GM12878 (cell line): ENCODE data around the gene CCNDBP1. TPM values are rescaled to one million over a fixed set of nuclear protein-coding genes. Genes with fewer than 3 reads are reported as not detected.
"Not testable (repeated sequence)": the region's sequence is repeated elsewhere in the genome, so short reads cannot be mapped to it uniquely, and the experiment has no call there.

Experiments
- ATAC-seq: fragments of 200-7000 bp; cut with Tn5 transposase; 3 replicates; pipeline ENCODE4 v1.9.1; 2020; ENCODE audit warnings: mild to moderate bottlenecking, moderate library complexity
- BruUV-seq: library from RNA; stranded (reverse); fragments of 400-500 nt; replicated peaks from 2 replicates; lab custom pipeline; 2021; lab: Mats Ljungman, UMichigan
- CTCF ChIA-PET: fragments of 300-600 bp; sonication (Branson Sonifier 250); formaldehyde crosslinking; extraction: SDS; loops from one replicate; lab custom pipeline; 2021; ENCODE audit warnings: inconsistent platforms; lab: Yijun Ruan, JAX
- POLR2A ChIA-PET: fragments of 350-600 bp; formaldehyde crosslinking; extraction: SDS; loops from one replicate; lab custom pipeline; 2021; ENCODE audit warnings: inconsistent platforms; lab: Charles Lee
- RAD21 ChIA-PET: fragments of 300-600 bp; sonication (Branson Sonifier 250); formaldehyde crosslinking; loops from one replicate; lab custom pipeline; 2023; ENCODE audit warnings: antibody characterized with exemption; ENCODE audit not compliant: unreplicated experiment; lab: Charles Lee
- SMC1A ChIA-PET: fragments of 300-600 bp; sonication (Branson Sonifier 250); formaldehyde crosslinking; loops from one replicate; lab custom pipeline; 2023; ENCODE audit not compliant: unreplicated experiment, uncharacterized antibody; lab: Charles Lee
- DNase-seq: peaks from one replicate; pipeline ENCODE4 v3.0.0-alpha.2; 2011; ENCODE audit warnings: low read depth, low spot score
- FAIRE-seq: peaks from 3 replicates; lab custom pipeline; 2011; peaks lifted over from hg19 to GRCh38; lab: Jason Lieb, UNC
- H2AFZ ChIP-seq: 2 replicates; pipeline ENCODE4 v1.6.0; 2011; ENCODE audit warnings: low read depth, low read length, control low read depth; ENCODE audit not compliant: control insufficient read depth
- H3K27ac ChIP-seq: 2 replicates; pipeline ENCODE4 v1.5.1; 2011; ENCODE audit warnings: control low read depth; ENCODE audit not compliant: control insufficient read depth, insufficient read depth
- H3K27me3 ChIP-seq, 2 experiments: replicated peaks in 1 of 2; 2 replicates each; pipeline versions ENCODE4 v1.6.0 to v1.6.1; 2011; ENCODE audit warnings: low read length in 1 of 2; ENCODE audit not compliant: control insufficient read depth in 2 of 2, insufficient read depth in 2 of 2
- H3K36me3 ChIP-seq, 2 experiments: 2 replicates each; pipeline ENCODE4 v1.5.1; 2011; ENCODE audit warnings: low read length in 1 of 2; ENCODE audit not compliant: control insufficient read depth in 2 of 2, insufficient read depth in 2 of 2
- H3K4me1 ChIP-seq: 2 replicates; pipeline ENCODE4 v1.6.1; 2011; ENCODE audit warnings: mild to moderate bottlenecking, low read length, moderate library complexity, mixed read lengths; ENCODE audit not compliant: control insufficient read depth, insufficient read depth
- H3K4me2 ChIP-seq: 2 replicates; pipeline ENCODE4 v1.6.0; 2011; ENCODE audit warnings: control low read depth; ENCODE audit not compliant: control insufficient read depth, insufficient read depth
- H3K4me3 ChIP-seq: fragments of 200-600 bp; sonication (generic); 2 replicates; pipeline ENCODE4 v1.5.1; 2016
- H3K79me2 ChIP-seq: 2 replicates; pipeline ENCODE4 v1.6.0; 2011; ENCODE audit warnings: low read length; ENCODE audit not compliant: control insufficient read depth, insufficient read depth
- H3K9ac ChIP-seq: 2 replicates; pipeline ENCODE4 v1.8.0; 2011; ENCODE audit warnings: low read length, control low read depth, mixed read lengths; ENCODE audit not compliant: control insufficient read depth, insufficient read depth
- H3K9me3 ChIP-seq: replicated peaks from 3 replicates; pipeline ENCODE4 v1.5.1; 2011; ENCODE audit warnings: mild to moderate bottlenecking, low read length; ENCODE audit not compliant: control insufficient read depth, insufficient read depth
- H4K20me1 ChIP-seq: 2 replicates; pipeline ENCODE4 v1.6.0; 2011; ENCODE audit not compliant: control insufficient read depth, insufficient read depth
- ZBTB40 ChIP-seq: fragments of 450-650 bp; IDR thresholded peaks from 2 replicates; pipeline ENCODE4 v1.6.1; 2016; ENCODE audit warnings: mild to moderate bottlenecking, moderate library complexity, borderline replicate concordance
- ZNF207 ChIP-seq: fragments of 450-650 bp; IDR thresholded peaks from 2 replicates; pipeline ENCODE4 v1.6.1; 2014; ENCODE audit warnings: antibody characterized with exemption, mild to moderate bottlenecking, borderline replicate concordance
- WGBS: methylation state at CpG from one replicate; pipeline ENCODE4 v1.1.6; 2016; ENCODE audit warnings: low lambda C conversion rate; ENCODE audit not compliant: insufficient replicate concordance, insufficient coverage; ENCODE audit errors: missing lambda C conversion rate; 5-methylcytosine and 5-hydroxymethylcytosine counted together
- in situ Hi-C: fragments of 300-500 bp; cut with MboI; formaldehyde crosslinking; loops from 9 replicates; pipeline ENCODE4 v1.14.3; 2018; ENCODE audit warnings: mixed read lengths
- intact Hi-C: fragments of 100-400 bp; cut with micrococcal nuclease; formaldehyde crosslinking; loops from one replicate; pipeline ENCODE4 v1.14.2; 2022; ENCODE audit not compliant: unreplicated experiment
- polyA plus RNA-seq, 11 experiments: library from polyadenylated mRNA; depleted of rRNA in 4 of 11; unstranded in 6 of 11; stranded (reverse) in 5 of 11; fragments of >200 nt; fragmentation: Nextera tagmentation in 4 of 11; fragmentation: Illumina TruSeq in 1 of 11; extraction: Ambion mirVana in 4 of 11; extraction: Trizol in 1 of 11; gene quantifications; 1 replicate in 1 of 11; 2 replicates in 10 of 11; pipeline versions ENCODE4 v1.2.1 to v1.2.3, GENCODE V29; 2011 to 2016; ENCODE audit warnings: inconsistent platforms in 2 of 11, missing spikeins in 2 of 11, low read depth in 1 of 11
- total RNA-seq, 4 experiments: library from RNA; depleted of rRNA in 3 of 4; stranded (reverse); fragments of >200 nt in 3 of 4; fragmentation: Illumina TruSeq in 1 of 4; extraction: Trizol in 1 of 4; gene quantifications; 2 replicates each; pipeline versions ENCODE4 v1.2.1 to v1.2.3, GENCODE V29; 2013 to 2021

CCNDBP1 gene
- total and polyA plus RNA-seq, 10 of the 15 experiments (the other 5 are each of a cell fraction or from before 2014, with no cell fraction given): 30.1 to 86.7 (median 42.2) TPM

GRCh38 chr15:43225201-43225949 is 40.2 kb downstream of the CCNDBP1 start (continued):
- TF ChIP-seq ZBTB40: no peak
- no peak for TF ChIP-seq ZNF207
- TF ChIP-seq, all 136 proteins: peak for 14

GRCh38 chr15:43225950-43226255 is 40.7 kb downstream of the CCNDBP1 start:
- in situ Hi-C loops, H3K4me2 ChIP-seq, H3K36me3 ChIP-seq, H3K79me2 ChIP-seq, H4K20me1 ChIP-seq, ATAC-seq, H3K9me3 ChIP-seq, H3K9ac ChIP-seq, BruUV-seq, H2AFZ ChIP-seq, H3K27ac ChIP-seq, H3K27me3 ChIP-seq, FAIRE-seq, H3K4me1 ChIP-seq, H3K4me3 ChIP-seq, DNase-seq: not testable (repeated sequence)
- 74% methylated on average over 12 of the region's 12 CpGs for WGBS
- ChIA-PET POLR2A (interaction anchor here (0.5 to 1.8 kb wide), 8 partner anchors 27 to 1280 kb away, joined by 3 to 9 read pairs (median 4); partner anchors contain the start of gene TGM5), CTCF (interaction anchor here (0.9 to 13.4 kb wide), 35 partner anchors 9 to 289 kb away, joined by 3 to 518 read pairs (median 5); partner anchors contain the start of genes CCNDBP1, TGM5 and TGM7), SMC1A (interaction anchor here (0.9 to 12.9 kb wide), 29 partner anchors 8 to 425 kb away, joined by 3 to 311 read pairs (median 7); partner anchors contain the start of genes TGM5 and UBR1), RAD21 (interaction anchor here (0.8 to 9.3 kb wide), 20 partner anchors 11 to 1237 kb away, joined by 3 to 255 read pairs (median 5); partner anchors contain the start of gene TGM5)
- intact Hi-C loops: loop anchor here (1.0 to 2.0 kb wide), 4 partner anchors 28 to 59 kb away; no protein-coding TSS in a partner anchor
